Measurements from ENCODE around the gene PCDHB15. TPM values are rescaled to one million over a fixed set of nuclear protein-coding genes. Genes with fewer than 3 reads are reported as not detected.

The PCDHB15 gene
- total and polyA plus RNA-seq, 8 donors: 1.7 to 2.8 (median 2.4) TPM

Other genes starting within 250 kb of the PCDHB15 start
Only the 30 nearest of the 39 such genes appear.
- 1 to 10 TPM in 2 of 6 donors, under 1 TPM in 4; 0.56 to 2.2 (median 0.62) TPM for gene PCDHB2, start 150.8 kb upstream of the PCDHB15 start, total RNA-seq
- gene PCDHB2, start 150.8 kb upstream of the PCDHB15 start, polyA plus RNA-seq: under 1 TPM; 0.23 to 0.70 TPM
- 1 to 10 TPM in 3 of 6 donors, under 1 TPM in 3; 0.41 to 2.2 (median 1.0) TPM for gene PCDHB3, start 144.9 kb upstream of the PCDHB15 start, total RNA-seq
- gene PCDHB3, start 144.9 kb upstream of the PCDHB15 start, polyA plus RNA-seq: 1 to 10 TPM in 1 of 2 donors, under 1 TPM in 1; 0.42 to 1.4 TPM
- 1 to 10 TPM; 3.3 to 7.2 (median 4.5) TPM for gene PCDHB4, start 123.6 kb upstream of the PCDHB15 start, total RNA-seq
- gene PCDHB4, start 123.6 kb upstream of the PCDHB15 start, polyA plus RNA-seq: 1 to 10 TPM; 1.2 to 5.1 TPM
- 1 to 10 TPM; 2.4 to 6.7 (median 4.6) TPM for gene PCDHB5, start 110.2 kb upstream of the PCDHB15 start, total RNA-seq
- 1 to 10 TPM; 2.3 to 3.6 TPM for gene PCDHB5, start 110.2 kb upstream of the PCDHB15 start, polyA plus RNA-seq
- under 1 TPM; 0.31 to 0.55 (median 0.45) TPM for gene PCDHB6, start 95.3 kb upstream of the PCDHB15 start, total RNA-seq
- gene PCDHB6, start 95.3 kb upstream of the PCDHB15 start, polyA plus RNA-seq: under 1 TPM; 0.46 to 0.52 TPM
- gene PCDHB7, start 72.8 kb upstream of the PCDHB15 start, total RNA-seq: under 1 TPM; 0.23 to 0.70 (median 0.45) TPM
- under 1 TPM; 0.15 to 0.49 TPM for gene PCDHB7, start 72.8 kb upstream of the PCDHB15 start, polyA plus RNA-seq
- 1 to 10 TPM in 5 of 6 donors, under 1 TPM in 1; 0.43 to 2.9 (median 2.4) TPM for gene PCDHB8, start 67.6 kb upstream of the PCDHB15 start, total RNA-seq
- under 1 TPM; 0.46 to 0.49 TPM for gene PCDHB8, start 67.6 kb upstream of the PCDHB15 start, polyA plus RNA-seq
- 1 to 10 TPM in 5 of 6 donors, under 1 TPM in 1; 0.98 to 2.5 (median 1.8) TPM for gene PCDHB16, start 63.0 kb upstream of the PCDHB15 start, total RNA-seq
- gene PCDHB16, start 63.0 kb upstream of the PCDHB15 start, polyA plus RNA-seq: 1 to 10 TPM in 1 of 2 donors, under 1 TPM in 1; 0.87 to 1.5 TPM
- 1 to 10 TPM in 1 of 6 donors, under 1 TPM in 5; 0.35 to 1.1 (median 0.51) TPM for gene PCDHB9, start 58.2 kb upstream of the PCDHB15 start, total RNA-seq
- 1 to 10 TPM in 1 of 2 donors, under 1 TPM in 1; 0.76 to 1.2 TPM for gene PCDHB9, start 58.2 kb upstream of the PCDHB15 start, polyA plus RNA-seq
- 1 to 10 TPM in 1 of 6 donors, under 1 TPM in 5; 0.49 to 1.5 (median 0.63) TPM for gene PCDHB10, start 53.0 kb upstream of the PCDHB15 start, total RNA-seq
- gene PCDHB10, start 53.0 kb upstream of the PCDHB15 start, polyA plus RNA-seq: 1 to 10 TPM in 1 of 2 donors, under 1 TPM in 1; 0.30 to 1.4 TPM
- 1 to 10 TPM; 2.1 to 9.0 (median 4.9) TPM for gene PCDHB11, start 45.8 kb upstream of the PCDHB15 start, total RNA-seq
- gene PCDHB11, start 45.8 kb upstream of the PCDHB15 start, polyA plus RNA-seq: 1 to 10 TPM in 1 of 2 donors, under 1 TPM in 1; 0.72 to 2.3 TPM
- gene PCDHB12, start 36.7 kb upstream of the PCDHB15 start, total RNA-seq: 1 to 10 TPM; 1.3 to 2.5 (median 1.5) TPM
- 1 to 10 TPM in 1 of 2 donors, under 1 TPM in 1; 0.46 to 1.3 TPM for gene PCDHB12, start 36.7 kb upstream of the PCDHB15 start, polyA plus RNA-seq
- gene PCDHB13, start 31.5 kb upstream of the PCDHB15 start, total RNA-seq: 1 to 10 TPM; 2.4 to 3.3 (median 3.0) TPM
- 1 to 10 TPM; 1.2 to 1.9 TPM for gene PCDHB13, start 31.5 kb upstream of the PCDHB15 start, polyA plus RNA-seq
- gene PCDHB14, start 22.1 kb upstream of the PCDHB15 start, total RNA-seq: 1 to 10 TPM; 1.9 to 2.7 (median 2.1) TPM
- gene PCDHB14, start 22.1 kb upstream of the PCDHB15 start, polyA plus RNA-seq: 1 to 10 TPM; 2.8 to 2.9 TPM
- under 1 TPM in 5 of 6 donors, not detected in 1; 0.14 to 0.69 (median 0.19) TPM for gene SLC25A2, start 58.7 kb downstream of the PCDHB15 start, total RNA-seq
- under 1 TPM in 1 of 2 donors, not detected in 1; 0.30 TPM for gene SLC25A2, start 58.7 kb downstream of the PCDHB15 start, polyA plus RNA-seq
- 10 to 100 TPM; 17.7 to 40.2 (median 22.7) TPM for gene TAF7, start 75.4 kb downstream of the PCDHB15 start, total RNA-seq
- gene TAF7, start 75.4 kb downstream of the PCDHB15 start, polyA plus RNA-seq: 10 to 100 TPM; 16.6 to 47.4 TPM
- under 1 TPM; 0.22 to 0.67 (median 0.40) TPM for gene PCDHGA1, start 85.1 kb downstream of the PCDHB15 start, total RNA-seq
- under 1 TPM; 0.19 to 0.33 TPM for gene PCDHGA1, start 85.1 kb downstream of the PCDHB15 start, polyA plus RNA-seq
- gene PCDHGA2, start 93.4 kb downstream of the PCDHB15 start, total RNA-seq: 1 to 10 TPM in 5 of 6 donors, under 1 TPM in 1; 0.75 to 2.1 (median 1.5) TPM
- under 1 TPM; 0.46 to 0.94 TPM for gene PCDHGA2, start 93.4 kb downstream of the PCDHB15 start, polyA plus RNA-seq
- 1 to 10 TPM in 5 of 6 donors, under 1 TPM in 1; 0.98 to 2.4 (median 1.7) TPM for gene PCDHGA3, start 98.4 kb downstream of the PCDHB15 start, total RNA-seq
- under 1 TPM; 0.52 to 0.87 TPM for gene PCDHGA3, start 98.4 kb downstream of the PCDHB15 start, polyA plus RNA-seq
- 1 to 10 TPM; 1.5 to 3.2 (median 1.9) TPM for gene PCDHGB1, start 104.7 kb downstream of the PCDHB15 start, total RNA-seq
- 1 to 10 TPM in 1 of 2 donors, under 1 TPM in 1; 0.31 to 1.1 TPM for gene PCDHGB1, start 104.7 kb downstream of the PCDHB15 start, polyA plus RNA-seq
- 1 to 10 TPM; 1.8 to 2.9 (median 2.2) TPM for gene PCDHGA4, start 109.6 kb downstream of the PCDHB15 start, total RNA-seq
- 1 to 10 TPM in 1 of 2 donors, under 1 TPM in 1; 0.61 to 1.0 TPM for gene PCDHGA4, start 109.6 kb downstream of the PCDHB15 start, polyA plus RNA-seq
- gene PCDHGB2, start 114.6 kb downstream of the PCDHB15 start, total RNA-seq: 1 to 10 TPM; 1.8 to 2.8 (median 2.2) TPM
- 1 to 10 TPM in 1 of 2 donors, under 1 TPM in 1; 0.63 to 1.1 TPM for gene PCDHGB2, start 114.6 kb downstream of the PCDHB15 start, polyA plus RNA-seq
- gene PCDHGA5, start 118.8 kb downstream of the PCDHB15 start, total RNA-seq: 1 to 10 TPM; 1.2 to 2.1 (median 1.6) TPM
- 1 to 10 TPM in 1 of 2 donors, under 1 TPM in 1; 0.40 to 1.1 TPM for gene PCDHGA5, start 118.8 kb downstream of the PCDHB15 start, polyA plus RNA-seq
- 1 to 10 TPM; 1.7 to 3.0 (median 2.3) TPM for gene PCDHGB3, start 124.8 kb downstream of the PCDHB15 start, total RNA-seq
- gene PCDHGB3, start 124.8 kb downstream of the PCDHB15 start, polyA plus RNA-seq: under 1 TPM; 0.59 to 0.99 TPM
- gene PCDHGA6, start 128.5 kb downstream of the PCDHB15 start, total RNA-seq: 1 to 10 TPM; 1.4 to 3.1 (median 2.0) TPM
- 1 to 10 TPM; 1.1 to 1.4 TPM for gene PCDHGA6, start 128.5 kb downstream of the PCDHB15 start, polyA plus RNA-seq
- gene PCDHGA7, start 137.3 kb downstream of the PCDHB15 start, total RNA-seq: 1 to 10 TPM; 1.2 to 2.0 (median 1.7) TPM
- gene PCDHGA7, start 137.3 kb downstream of the PCDHB15 start, polyA plus RNA-seq: 1 to 10 TPM in 1 of 2 donors, under 1 TPM in 1; 0.92 to 1.3 TPM
- 1 to 10 TPM; 1.5 to 3.1 (median 1.9) TPM for gene PCDHGB4, start 142.3 kb downstream of the PCDHB15 start, total RNA-seq
- under 1 TPM; 0.56 to 0.65 TPM for gene PCDHGB4, start 142.3 kb downstream of the PCDHB15 start, polyA plus RNA-seq
- gene PCDHGA8, start 147.2 kb downstream of the PCDHB15 start, total RNA-seq: 1 to 10 TPM in 2 of 6 donors, under 1 TPM in 4; 0.72 to 1.1 (median 0.91) TPM
- under 1 TPM; 0.12 to 0.49 TPM for gene PCDHGA8, start 147.2 kb downstream of the PCDHB15 start, polyA plus RNA-seq
- 1 to 10 TPM; 4.0 to 7.9 (median 5.4) TPM for gene PCDHGB5, start 152.6 kb downstream of the PCDHB15 start, total RNA-seq
- 1 to 10 TPM; 1.1 to 1.4 TPM for gene PCDHGB5, start 152.6 kb downstream of the PCDHB15 start, polyA plus RNA-seq
- 1 to 10 TPM; 1.4 to 3.0 (median 2.3) TPM for gene PCDHGA9, start 157.4 kb downstream of the PCDHB15 start, total RNA-seq
- gene PCDHGA9, start 157.4 kb downstream of the PCDHB15 start, polyA plus RNA-seq: 1 to 10 TPM in 1 of 2 donors, under 1 TPM in 1; 0.31 to 1.3 TPM

Data from pancreas (tissue), 8 donors.